HT-29 (cell line): ENCODE measurements around the gene SPTA1. TPM values are rescaled to one million over a fixed set of nuclear protein-coding genes. Genes with fewer than 3 reads are reported as not detected.

Experiments
- DNase-seq: peaks from one replicate; pipeline ENCODE4 v3.0.0-alpha.2; 2015; ENCODE audit warnings: low spot score
- total RNA-seq: library from RNA; depleted of rRNA; stranded (reverse); fragments of >200 nt; shearing (Covaris generic); gene quantifications from 2 replicates; pipeline ENCODE4 v1.2.3, GENCODE V29; 2014

SPTA1 gene
- total RNA-seq, 1 experiment from 2014 or later = not detected

- no peak for DNase-seq
Measured at GRCh38 chr1:158687037-158687436, 522 bp upstream of the SPTA1 start.

GRCh38 chr1:158685085-158685484 is 1.4 kb downstream of the SPTA1 start:
- DNase-seq = no peak

GRCh38 chr1:158681606-158682005 is 4.9 kb downstream of the SPTA1 start:
- DNase-seq = no peak

GRCh38 chr1:158679289-158679688 is 7.2 kb downstream of the SPTA1 start:
- no peak for DNase-seq

GRCh38 chr1:158675563-158676323 is 10.8 kb downstream of the SPTA1 start:
- DNase-seq = no peak

GRCh38 chr1:158674302-158674701 is 12.2 kb downstream of the SPTA1 start:
- DNase-seq = no peak

- no peak for DNase-seq
Measured at GRCh38 chr1:158666037-158666436, 20.5 kb downstream of the SPTA1 start.

DNA sequence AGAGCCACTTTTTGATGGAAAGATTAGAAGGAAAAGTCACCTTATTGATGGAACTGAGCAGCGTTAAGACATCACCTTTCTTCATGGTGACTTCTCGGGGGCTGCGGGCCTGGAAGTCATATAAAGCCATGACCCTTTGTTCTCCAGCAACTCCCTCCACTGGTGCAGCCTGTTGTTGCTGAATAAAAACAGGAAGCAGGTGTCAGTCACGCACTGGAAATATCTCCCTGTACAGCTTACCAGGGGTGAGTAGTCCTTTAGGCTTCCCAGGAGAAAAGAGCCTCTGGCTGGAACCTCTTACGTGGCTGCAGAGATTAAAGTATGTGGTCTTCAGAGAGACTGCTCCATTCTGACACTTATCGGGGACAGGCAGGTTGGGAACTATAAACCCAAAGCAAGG is 31.9 kb downstream of the SPTA1 start:
- no peak for DNase-seq

GRCh38 chr1:158654086-158654485 is 32.4 kb downstream of the SPTA1 start:
- DNase-seq = no peak

DNA sequence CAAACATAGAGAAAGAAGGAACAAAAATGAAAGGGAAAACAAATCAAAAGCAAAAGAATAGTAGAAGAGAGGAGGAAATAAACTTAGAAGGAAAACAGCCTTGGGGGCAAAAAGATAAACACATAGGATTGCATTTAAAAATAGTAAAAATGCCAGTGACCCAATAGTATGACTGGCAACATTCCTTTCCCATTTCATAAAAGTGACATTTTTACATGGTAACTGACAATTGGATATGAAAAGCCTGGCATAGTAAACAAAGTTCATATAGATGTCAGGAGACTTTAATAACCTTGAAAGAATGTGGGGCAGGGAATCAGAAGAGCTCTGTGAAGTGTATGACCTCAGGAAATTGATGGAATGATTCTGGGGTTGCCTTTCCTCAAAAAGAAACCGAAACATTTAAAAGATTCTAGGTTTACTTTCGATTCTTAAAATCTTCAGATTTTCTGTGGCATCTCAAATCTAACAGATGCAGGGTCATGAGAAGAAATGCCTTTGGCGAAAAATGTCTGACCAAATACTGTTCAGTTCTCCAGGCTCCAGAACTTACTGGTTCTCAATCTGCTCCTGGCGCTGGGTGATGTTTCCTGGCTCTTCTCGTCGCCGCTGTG is 33.7 kb downstream of the SPTA1 start:
- DNase-seq = no peak

DNA sequence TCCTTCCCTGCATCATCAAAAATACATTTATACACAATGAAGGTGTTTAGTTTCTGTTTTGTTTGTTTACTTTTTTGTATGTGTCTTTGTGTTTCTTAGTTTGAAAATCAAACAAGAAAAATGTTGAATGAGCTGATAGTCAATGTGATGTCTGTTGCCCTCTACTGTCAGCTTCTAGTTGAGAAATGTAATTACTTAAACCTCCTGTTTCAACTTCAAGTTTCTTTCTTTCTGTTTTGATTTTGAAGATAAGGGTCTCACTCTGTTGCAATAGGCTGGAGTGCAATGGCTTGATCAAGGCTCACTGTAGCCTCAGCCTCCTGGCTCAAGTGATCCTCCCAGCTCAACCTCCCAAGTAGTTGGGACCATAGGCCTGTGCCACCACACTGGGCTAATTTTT is 37.5 kb downstream of the SPTA1 start:
- DNase-seq = no peak

DNA sequence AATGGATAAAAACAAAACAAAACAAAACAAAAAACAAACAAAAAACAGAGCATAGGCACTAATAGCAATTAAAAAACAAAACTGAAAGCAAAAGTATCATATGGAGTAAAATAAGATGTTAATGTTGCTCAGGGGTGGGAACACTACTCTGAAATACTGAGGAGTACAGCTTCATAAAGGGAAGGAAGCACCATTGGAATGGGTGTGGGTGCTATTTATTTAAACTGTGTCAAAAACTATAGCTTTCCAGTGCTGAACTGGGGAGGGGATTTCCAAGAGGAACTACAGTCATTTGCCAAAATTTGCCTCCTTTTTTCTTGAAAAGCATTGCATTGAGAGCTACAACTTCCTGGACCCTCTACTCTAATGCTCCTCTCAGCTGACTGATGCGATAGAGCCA is 40.0 kb downstream of the SPTA1 start:
- DNase-seq = no peak

DNA sequence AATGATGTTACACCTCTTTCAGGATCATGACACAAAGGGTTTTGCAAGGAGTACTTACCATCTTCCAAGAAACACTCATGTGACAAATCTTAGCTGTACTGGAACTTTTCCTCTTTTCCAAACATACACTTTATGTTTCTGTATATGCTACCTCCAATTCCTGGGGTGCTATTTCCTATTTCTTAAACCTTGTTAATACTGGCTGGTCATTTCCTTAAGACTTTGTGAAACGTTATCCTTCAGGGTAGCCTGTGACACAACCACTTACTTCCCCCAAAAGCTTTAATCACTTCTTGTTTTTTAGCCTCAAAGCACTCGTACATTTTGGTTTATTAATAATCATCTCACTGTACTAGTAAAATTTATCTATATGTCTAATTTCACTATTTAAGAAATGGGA is 42.1 kb downstream of the SPTA1 start:
- no peak for DNase-seq

GRCh38 chr1:158638904-158639303 is 47.6 kb downstream of the SPTA1 start:
- DNase-seq = no peak

- no peak for DNase-seq
Measured at GRCh38 chr1:158638146-158638545, 48.4 kb downstream of the SPTA1 start.

DNA sequence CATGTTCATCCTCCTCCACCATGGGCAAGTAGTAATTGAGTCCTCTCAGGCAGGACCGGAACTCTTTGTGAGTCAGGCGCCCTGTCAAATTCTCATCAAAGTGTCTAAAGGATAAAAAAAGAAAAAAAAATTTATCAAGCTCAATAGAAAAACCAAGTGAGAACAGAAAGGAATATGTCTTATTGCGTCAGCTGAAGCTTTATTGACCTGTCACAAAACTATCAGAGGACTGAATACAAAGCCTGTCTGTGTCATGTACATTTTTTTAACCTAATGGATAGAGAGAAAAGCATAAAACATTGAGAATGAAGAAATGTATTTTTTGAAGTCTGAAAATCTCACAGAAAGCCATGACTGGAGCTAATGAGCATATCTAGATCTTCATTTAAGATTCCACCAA is 72.8 kb downstream of the SPTA1 start:
- DNase-seq = no peak

- no peak for DNase-seq
Measured at GRCh38 chr1:158611916-158612315, 74.6 kb downstream of the SPTA1 start.

GRCh38 chr1:158607296-158607695 is 79.2 kb downstream of the SPTA1 start:
- no peak for DNase-seq

GRCh38 chr1:158604968-158605367 is 81.5 kb downstream of the SPTA1 start, which contains the start of gene OR10Z1:
Gene OR10Z1 (plus strand): TSS chr1:158605268. CDS start chr1:158606439, 1,171 bp downstream.
- no peak for DNase-seq

DNA sequence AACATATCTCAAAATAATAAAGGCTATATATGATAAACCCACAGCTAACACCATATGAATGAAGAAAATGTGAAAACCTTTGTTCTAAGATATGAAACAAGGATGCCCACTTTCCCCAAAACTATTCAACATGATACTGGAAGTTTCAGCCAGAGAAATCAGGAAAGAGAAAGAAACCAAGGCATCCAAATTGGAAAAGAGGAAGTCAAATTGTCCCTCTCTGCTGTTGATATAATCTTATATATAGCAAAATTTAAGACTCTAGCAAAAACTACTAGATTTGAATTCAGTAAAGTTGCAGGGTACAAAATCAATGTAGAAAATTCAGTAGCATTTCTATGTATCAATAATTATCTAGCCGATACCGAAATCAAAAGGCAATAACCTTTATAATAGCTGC is 85.8 kb downstream of the SPTA1 start:
- no peak for DNase-seq

DNA sequence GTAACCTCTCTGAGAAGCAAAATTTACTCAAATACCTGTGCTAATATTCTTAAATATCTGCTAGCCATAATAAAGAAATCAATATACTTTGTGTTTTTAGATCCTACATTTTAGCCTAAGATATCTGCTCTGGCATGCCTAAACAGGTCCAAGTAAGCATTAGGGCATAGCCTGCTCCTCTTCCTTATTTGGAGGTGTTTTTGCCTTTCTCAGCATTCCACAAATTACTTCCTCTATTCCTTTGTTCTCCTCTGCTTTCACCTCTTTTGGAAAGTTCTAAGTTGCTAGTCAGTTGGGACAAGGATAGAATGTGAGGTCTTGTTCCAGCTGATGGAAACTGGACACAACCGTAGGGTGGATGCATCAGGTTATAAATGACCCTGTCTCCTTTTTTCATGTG is 99.6 kb downstream of the SPTA1 start:
- DNase-seq = no peak

GRCh38 chr1:158583962-158584361 is 102.6 kb downstream of the SPTA1 start:
- DNase-seq = no peak

- DNase-seq = no peak
Measured at GRCh38 chr1:158579733-158580132, 106.8 kb downstream of the SPTA1 start, which contains the start of gene OR10X1. Gene OR10X1 (minus strand): TSS chr1:158579899. CDS start chr1:158579899, 0 bp downstream.
